SU-DHL-6 (cell line): ENCODE results near the gene MED27.

Experiments
- H2AFZ ChIP-seq: fragments of 200-600 bp; sonication (generic); 2 replicates; pipeline ENCODE4 v1.6.1; 2014; ENCODE audit warnings: low read depth, mild to moderate bottlenecking, moderate library complexity, mixed read lengths, antibody characterized with exemption, low read length; ENCODE audit not compliant: severe bottlenecking
- H3F3A ChIP-seq: fragments of 200-600 bp; shearing (Covaris generic); 2 replicates; pipeline ENCODE4 v1.6.0; 2016; ENCODE audit warnings: antibody characterized with exemption, mild to moderate bottlenecking; ENCODE audit not compliant: insufficient read depth
- H3K27ac ChIP-seq: fragments of 200-600 bp; sonication (generic); 2 replicates; pipeline ENCODE4 v1.5.1; 2016; ENCODE audit warnings: low read depth, mild to moderate bottlenecking, low read length, moderate library complexity, mixed read lengths
- H3K27me3 ChIP-seq: fragments of 200-600 bp; sonication (generic), shearing (Covaris generic); 2 replicates; pipeline ENCODE4 v1.6.0; 2014; ENCODE audit warnings: mild to moderate bottlenecking, low read length
- H3K36me3 ChIP-seq: fragments of 200-600 bp; sonication (generic); 2 replicates; pipeline ENCODE4 v1.6.1; 2014; ENCODE audit warnings: mild to moderate bottlenecking, low read length, mixed read lengths
- H3K4me2 ChIP-seq: fragments of 300-600, 200-600 bp; shearing (Covaris generic), sonication (generic); 2 replicates; pipeline ENCODE4 v1.6.0; 2014; ENCODE audit warnings: low read length, low read depth, mild to moderate bottlenecking; ENCODE audit not compliant: poor library complexity, severe bottlenecking
- H3K4me3 ChIP-seq: fragments of 200-600 bp; sonication (generic); 2 replicates; pipeline ENCODE4 v1.5.1; 2014; ENCODE audit warnings: antibody characterized with exemption, low read length, mild to moderate bottlenecking, mixed read lengths; ENCODE audit not compliant: insufficient read depth, poor library complexity, severe bottlenecking
- H3K79me2 ChIP-seq: fragments of 200-600 bp; sonication (generic); 2 replicates; pipeline ENCODE4 v1.6.1; 2014; ENCODE audit warnings: mild to moderate bottlenecking, low read length, moderate library complexity; ENCODE audit not compliant: insufficient read depth
- H3K9ac ChIP-seq: fragments of 200-600 bp; sonication (generic); 2 replicates; pipeline ENCODE4 v1.7.0; 2014; ENCODE audit warnings: mild to moderate bottlenecking, low read length
- H3K9me2 ChIP-seq: fragments of 200-600 bp; sonication (generic); replicated peaks from 2 replicates; pipeline ENCODE4 v1.6.1; 2014; ENCODE audit warnings: low read length; ENCODE audit not compliant: insufficient read depth
- H3K9me3 ChIP-seq: fragments of 200-600 bp; sonication (generic); 2 replicates; pipeline ENCODE4 v1.6.1; 2014; ENCODE audit warnings: low read length, mixed read lengths; ENCODE audit not compliant: insufficient read depth
- H4K20me1 ChIP-seq: fragments of 200-600 bp; sonication (generic); 2 replicates; pipeline ENCODE4 v1.6.1; 2014; ENCODE audit warnings: low read depth, mild to moderate bottlenecking, antibody characterized with exemption, low read length, moderate library complexity, mixed read lengths
- EZH2phosphoT487 ChIP-seq: fragments of 200-600 bp; sonication (generic), shearing (Covaris generic); conservative IDR thresholded peaks from 2 replicates; pipeline ENCODE4 v1.6.1; 2018; ENCODE audit warnings: mild to moderate bottlenecking, antibody characterized with exemption, low read length, moderate library complexity, mixed read lengths
- TF ChIP-seq, protein P1 (sequence below): fragments of 200-600 bp; sonication (generic); IDR thresholded peaks from one replicate; pipeline ENCODE4 v1.5.1; 2017; ENCODE audit warnings: antibody characterized with exemption, mild to moderate bottlenecking, low read length, moderate library complexity; ENCODE audit not compliant: insufficient read depth, poor library complexity, severe bottlenecking

The MED27 gene

DNA sequence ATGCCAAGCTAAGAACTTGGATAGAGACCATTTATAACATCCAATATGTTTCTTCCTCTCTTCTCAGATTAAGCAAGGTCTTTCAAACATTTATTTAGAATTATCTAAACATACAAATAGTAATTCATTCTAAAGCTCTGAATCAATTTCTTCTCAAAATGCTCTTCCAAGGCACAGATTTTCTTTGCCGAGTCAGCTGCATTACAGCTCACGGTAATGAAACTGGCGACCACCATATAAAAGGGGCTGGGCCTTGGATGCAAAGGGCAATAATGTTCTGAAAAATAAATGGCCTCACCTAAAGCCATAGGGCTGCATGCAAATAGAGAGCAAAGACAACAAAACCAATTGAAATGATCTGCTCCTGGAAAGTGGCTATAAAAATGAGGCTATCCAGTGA is 63.8 kb downstream of the MED27 start:
- Histone ChIP-seq H3F3A (no peaks in the 10 kb centered on the region), H3K27me3 (no peaks in the 10 kb centered on the region), H4K20me1 (peaks cover 18% of the 10 kb centered on the region; the same call in 1 of the 2 replicates), H3K4me3 (no peak overlapping the region), H3K27ac (no peak overlapping the region), H3K9ac (no peak overlapping the region), H3K36me3 (no peaks in the 10 kb centered on the region), H3K79me2 (no peaks in the 10 kb centered on the region), H3K4me2 (no peak overlapping the region), H3K9me3 (no peaks in the 10 kb centered on the region), H2AFZ (no peak overlapping the region), H3K9me2 (no peaks in the 10 kb centered on the region)
- no peak for TF ChIP-seq EZH2phosphoT487
- TF ChIP-seq, protein P1, sequence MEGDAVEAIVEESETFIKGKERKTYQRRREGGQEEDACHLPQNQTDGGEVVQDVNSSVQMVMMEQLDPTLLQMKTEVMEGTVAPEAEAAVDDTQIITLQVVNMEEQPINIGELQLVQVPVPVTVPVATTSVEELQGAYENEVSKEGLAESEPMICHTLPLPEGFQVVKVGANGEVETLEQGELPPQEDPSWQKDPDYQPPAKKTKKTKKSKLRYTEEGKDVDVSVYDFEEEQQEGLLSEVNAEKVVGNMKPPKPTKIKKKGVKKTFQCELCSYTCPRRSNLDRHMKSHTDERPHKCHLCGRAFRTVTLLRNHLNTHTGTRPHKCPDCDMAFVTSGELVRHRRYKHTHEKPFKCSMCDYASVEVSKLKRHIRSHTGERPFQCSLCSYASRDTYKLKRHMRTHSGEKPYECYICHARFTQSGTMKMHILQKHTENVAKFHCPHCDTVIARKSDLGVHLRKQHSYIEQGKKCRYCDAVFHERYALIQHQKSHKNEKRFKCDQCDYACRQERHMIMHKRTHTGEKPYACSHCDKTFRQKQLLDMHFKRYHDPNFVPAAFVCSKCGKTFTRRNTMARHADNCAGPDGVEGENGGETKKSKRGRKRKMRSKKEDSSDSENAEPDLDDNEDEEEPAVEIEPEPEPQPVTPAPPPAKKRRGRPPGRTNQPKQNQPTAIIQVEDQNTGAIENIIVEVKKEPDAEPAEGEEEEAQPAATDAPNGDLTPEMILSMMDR = no peak

DNA sequence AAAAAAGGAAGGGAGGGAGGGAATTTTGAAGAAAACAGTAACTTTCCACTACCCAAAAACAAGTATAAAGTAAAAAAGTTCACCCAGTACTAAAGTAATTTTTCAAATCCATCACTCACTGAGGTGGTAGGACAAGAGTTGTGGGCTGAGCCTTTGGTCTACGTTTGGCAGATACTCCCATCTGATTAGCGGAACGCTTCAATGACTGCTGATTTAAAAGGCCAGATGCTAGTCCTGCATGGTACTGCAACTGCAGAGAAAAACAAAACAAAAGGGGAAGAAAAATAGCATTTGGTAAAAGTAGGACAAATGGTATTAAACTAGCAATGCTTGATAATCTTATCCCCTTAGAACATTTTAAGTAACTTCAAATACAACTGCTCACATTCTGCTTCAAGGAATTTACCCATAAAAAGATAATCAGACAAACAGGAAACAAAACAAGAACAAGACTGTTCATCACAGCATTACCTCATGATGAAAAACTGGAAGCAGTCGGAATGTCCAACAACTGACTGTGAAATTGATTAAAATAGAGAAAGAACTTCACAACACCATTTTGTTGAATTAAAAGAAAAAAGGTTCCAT is 65.4 kb downstream of the MED27 start:
- Histone ChIP-seq H3K9me2 (no peaks in the 10 kb centered on the region), H4K20me1 (peaks cover 18% of the 10 kb centered on the region; the same call in 1 of the 2 replicates), H2AFZ (no peak overlapping the region), H3K9ac (no peak overlapping the region), H3K4me3 (no peak overlapping the region), H3K9me3 (no peaks in the 10 kb centered on the region), H3K4me2 (no peak overlapping the region), H3F3A (no peaks in the 10 kb centered on the region), H3K79me2 (no peaks in the 10 kb centered on the region), H3K36me3 (no peaks in the 10 kb centered on the region), H3K27ac (no peak overlapping the region), H3K27me3 (no peaks in the 10 kb centered on the region)
- TF ChIP-seq EZH2phosphoT487 = no peak
- TF ChIP-seq, protein P1 = no peak

DNA sequence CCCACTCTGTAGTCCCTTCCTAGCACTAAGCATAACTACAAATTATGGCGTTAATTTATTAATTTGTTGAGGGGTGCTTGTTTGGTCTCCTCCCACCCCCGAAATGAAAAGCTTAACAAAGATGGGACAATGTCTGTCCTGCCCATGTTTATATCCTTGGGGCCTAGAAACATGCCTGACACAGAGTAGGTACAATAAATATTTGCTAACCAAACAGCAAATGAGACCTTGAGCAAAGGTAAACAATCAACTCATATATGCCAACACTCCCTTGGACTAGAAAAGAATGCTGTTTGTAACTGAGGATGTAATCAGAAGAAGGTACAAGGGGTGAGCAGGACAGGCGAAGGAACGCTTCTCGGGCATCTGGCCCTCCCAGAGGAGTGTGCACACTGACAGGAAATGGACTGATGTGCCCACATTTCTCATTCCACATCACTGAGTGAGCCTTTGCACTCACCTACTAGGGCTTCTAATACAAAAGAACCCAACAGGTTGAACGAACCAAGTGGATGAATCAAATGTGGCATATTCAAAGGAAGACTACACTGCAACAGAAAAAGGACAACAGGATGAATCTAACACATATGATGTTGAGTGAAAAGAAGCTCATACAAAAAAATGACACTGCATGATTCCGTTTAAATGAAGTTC is 66.8 kb downstream of the MED27 start:
- no peak overlapping the region for H3K4me2 ChIP-seq
- no peak overlapping the region for H3K4me3 ChIP-seq
- H4K20me1 ChIP-seq = peaks cover 18% of the 10 kb centered on the region; the same call in 1 of the 2 replicates
- no peak overlapping the region for H2AFZ ChIP-seq
- no peaks in the 10 kb centered on the region for H3K36me3 ChIP-seq
- no peaks in the 10 kb centered on the region for H3K9me2 ChIP-seq
- no peak overlapping the region for H3K27ac ChIP-seq
- no peaks in the 10 kb centered on the region for H3K27me3 ChIP-seq
- H3F3A ChIP-seq = no peaks in the 10 kb centered on the region
- H3K9ac ChIP-seq = no peak overlapping the region
- no peak for TF ChIP-seq EZH2phosphoT487
- TF ChIP-seq, protein P1 = no peak
- H3K79me2 ChIP-seq = no peaks in the 10 kb centered on the region
- H3K9me3 ChIP-seq = no peaks in the 10 kb centered on the region
